Nephron progenitor cell (in vitro differentiated cells): ENCODE measurements around the gene ASIC2.

Source experiments
- DNase-seq: peaks from one replicate; pipeline ENCODE4 v3.0.0; 2021
- H3K27ac Mint-ChIP-seq: 2 replicates; pipeline ENCODE4 v1.8.0; 2021; ENCODE audit warnings: mild to moderate bottlenecking, moderate library complexity, mixed read lengths
- H3K27me3 Mint-ChIP-seq: 2 replicates; pipeline ENCODE4 v1.8.0; 2021; ENCODE audit warnings: mild to moderate bottlenecking, low read depth, mixed read lengths; ENCODE audit not compliant: poor library complexity
- H3K36me3 Mint-ChIP-seq: 2 replicates; pipeline ENCODE4 v1.8.0; 2021; ENCODE audit warnings: low read depth, mixed read lengths
- H3K4me1 Mint-ChIP-seq: 2 replicates; pipeline ENCODE4 v1.8.0; 2021; ENCODE audit warnings: mixed read lengths
- H3K4me3 Mint-ChIP-seq: 2 replicates; pipeline ENCODE4 v1.8.0; 2021; ENCODE audit warnings: mild to moderate bottlenecking, moderate library complexity, mixed read lengths
- H3K9me3 Mint-ChIP-seq: 2 replicates; pipeline ENCODE4 v1.8.0; 2021; ENCODE audit warnings: mild to moderate bottlenecking, moderate library complexity, mixed read lengths
- TF ChIP-seq, protein P1 (sequence below): fragments of 200-600 bp; sonication (generic); IDR thresholded peaks from 2 replicates; pipeline ENCODE4 v1.5.0; 2021; ENCODE audit warnings: antibody characterized with exemption

ASIC2 gene

DNA sequence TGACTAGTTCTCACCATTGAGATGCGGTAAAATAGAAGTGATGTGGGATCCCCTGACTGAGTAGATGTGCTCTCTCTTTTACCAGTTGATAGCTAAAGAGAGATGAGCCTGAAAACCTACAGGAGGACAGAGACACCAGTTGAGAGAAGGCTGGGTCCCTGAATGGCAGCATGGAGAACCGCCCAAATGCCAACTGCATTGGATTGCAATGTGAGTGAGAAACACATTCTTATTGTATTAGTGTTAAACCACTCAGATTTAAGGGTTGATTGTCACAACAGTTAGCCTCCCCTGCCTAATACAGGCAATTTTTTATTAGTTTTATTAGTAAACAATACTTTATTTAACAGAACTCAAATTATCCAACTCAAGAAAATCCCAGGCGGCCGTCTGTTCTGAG is 240.2 kb downstream of the ASIC2 start:
- no peak overlapping the region for H3K4me3 Mint-ChIP-seq
- no peak overlapping the region for H3K27ac Mint-ChIP-seq
- H3K27me3 Mint-ChIP-seq, result no peaks in the 10 kb centered on the region
- peaks cover 9% of the 10 kb centered on the region for H3K4me1 Mint-ChIP-seq
- TF ChIP-seq, protein P1, sequence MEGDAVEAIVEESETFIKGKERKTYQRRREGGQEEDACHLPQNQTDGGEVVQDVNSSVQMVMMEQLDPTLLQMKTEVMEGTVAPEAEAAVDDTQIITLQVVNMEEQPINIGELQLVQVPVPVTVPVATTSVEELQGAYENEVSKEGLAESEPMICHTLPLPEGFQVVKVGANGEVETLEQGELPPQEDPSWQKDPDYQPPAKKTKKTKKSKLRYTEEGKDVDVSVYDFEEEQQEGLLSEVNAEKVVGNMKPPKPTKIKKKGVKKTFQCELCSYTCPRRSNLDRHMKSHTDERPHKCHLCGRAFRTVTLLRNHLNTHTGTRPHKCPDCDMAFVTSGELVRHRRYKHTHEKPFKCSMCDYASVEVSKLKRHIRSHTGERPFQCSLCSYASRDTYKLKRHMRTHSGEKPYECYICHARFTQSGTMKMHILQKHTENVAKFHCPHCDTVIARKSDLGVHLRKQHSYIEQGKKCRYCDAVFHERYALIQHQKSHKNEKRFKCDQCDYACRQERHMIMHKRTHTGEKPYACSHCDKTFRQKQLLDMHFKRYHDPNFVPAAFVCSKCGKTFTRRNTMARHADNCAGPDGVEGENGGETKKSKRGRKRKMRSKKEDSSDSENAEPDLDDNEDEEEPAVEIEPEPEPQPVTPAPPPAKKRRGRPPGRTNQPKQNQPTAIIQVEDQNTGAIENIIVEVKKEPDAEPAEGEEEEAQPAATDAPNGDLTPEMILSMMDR, result no peak
- no peaks in the 10 kb centered on the region for H3K9me3 Mint-ChIP-seq
- no peak for DNase-seq
- no peaks in the 10 kb centered on the region for H3K36me3 Mint-ChIP-seq

- DNase-seq, result no peak
- Mint-ChIP-seq H3K36me3 (no peaks in the 10 kb centered on the region), H3K27me3 (no peaks in the 10 kb centered on the region), H3K27ac (no peak overlapping the region), H3K4me1 (peaks cover 7% of the 10 kb centered on the region), H3K9me3 (no peaks in the 10 kb centered on the region), H3K4me3 (no peak overlapping the region)
- TF ChIP-seq, protein P1, result no peak
Observed at GRCh38 chr17:33050611-33051140, 242.4 kb downstream of the ASIC2 start.

- no peaks in the 10 kb centered on the region for H3K27me3 Mint-ChIP-seq
- DNase-seq, result peak; percentile 64
Observed at GRCh38 chr17:33049781-33050414, 243.2 kb downstream of the ASIC2 start.

GRCh38 chr17:33046361-33047255 is 246.5 kb downstream of the ASIC2 start:
- no peak for DNase-seq
- TF ChIP-seq, protein P1, result no peak
- H3K36me3 Mint-ChIP-seq, result no peaks in the 10 kb centered on the region
- H3K27ac Mint-ChIP-seq, result peak overlapping the region; percentile 72
- H3K4me3 Mint-ChIP-seq, result no peak overlapping the region
- H3K9me3 Mint-ChIP-seq, result no peaks in the 10 kb centered on the region
- no peaks in the 10 kb centered on the region for H3K27me3 Mint-ChIP-seq
- H3K4me1 Mint-ChIP-seq, result no peaks in the 10 kb centered on the region

More at GRCh38 chr17:33049781-33050414, 243.2 kb downstream of the ASIC2 start:
- H3K9me3 Mint-ChIP-seq, result no peaks in the 10 kb centered on the region
- H3K4me3 Mint-ChIP-seq, result no peak overlapping the region
- no peaks in the 10 kb centered on the region for H3K36me3 Mint-ChIP-seq
- no peak overlapping the region for H3K27ac Mint-ChIP-seq
- no peaks in the 10 kb centered on the region for H3K4me1 Mint-ChIP-seq
- TF ChIP-seq, protein P1, result peak; percentile 77

GRCh38 chr17:33045216-33045615 is 247.9 kb downstream of the ASIC2 start:
- no peaks in the 10 kb centered on the region for H3K36me3 Mint-ChIP-seq
- no peak overlapping the region for H3K27ac Mint-ChIP-seq

More at GRCh38 chr17:33045216-33045615, 247.9 kb downstream of the ASIC2 start:
- Mint-ChIP-seq H3K9me3 (no peaks in the 10 kb centered on the region), H3K27me3 (no peaks in the 10 kb centered on the region), H3K4me3 (no peak overlapping the region), H3K4me1 (no peaks in the 10 kb centered on the region)
- TF ChIP-seq, protein P1, result no peak
- DNase-seq, result no peak
